ENCODE results near the gene NAA15.
"Not testable (repeated sequence)": the region's sequence is repeated elsewhere in the genome, so short reads cannot be mapped to it uniquely, and the experiment has no call there.

Gene NAA15

DNA sequence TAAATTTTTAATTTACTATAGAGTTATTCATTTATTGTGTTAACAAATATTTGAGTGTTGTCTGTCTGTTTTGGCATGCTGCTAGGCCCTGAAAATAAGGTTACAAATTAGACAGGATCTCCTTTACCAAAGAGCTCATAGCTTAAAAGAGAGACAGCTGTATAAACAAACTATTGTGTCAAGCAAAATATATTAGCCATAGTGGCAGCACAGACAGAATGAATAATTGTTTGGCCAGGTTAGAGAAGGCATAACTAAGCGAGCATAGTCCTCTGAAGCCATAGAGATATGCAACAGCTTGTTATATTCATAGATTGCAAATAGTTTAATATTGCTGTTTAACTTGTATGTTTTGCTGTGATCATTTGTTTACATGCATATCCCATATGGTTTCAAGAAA lies 67.7 kb downstream of the NAA15 start:
- no peak for DNase-seq

GRCh38 chr4:139374251-139374650 lies 72.9 kb downstream of the NAA15 start:
- DNase-seq, result peak; percentile 64

DNA sequence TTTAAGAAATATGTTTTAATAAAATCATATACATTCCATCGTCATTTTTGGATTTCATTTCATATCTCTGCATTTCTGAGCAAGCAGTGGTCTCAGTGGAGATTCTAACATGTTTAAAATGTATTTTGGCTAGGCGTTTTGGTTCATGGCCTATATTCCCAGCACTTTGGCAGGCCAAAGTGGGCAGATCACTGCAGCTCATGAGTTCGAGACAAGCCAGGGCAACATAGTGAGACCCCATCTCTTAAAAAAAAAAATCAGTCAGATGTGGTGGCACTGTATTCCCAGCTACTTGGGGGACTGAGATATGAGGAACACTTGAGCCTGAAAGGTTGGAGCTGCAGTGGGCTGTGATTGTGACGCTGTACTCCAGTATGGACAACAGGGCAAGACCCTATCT lies 85.1 kb downstream of the NAA15 start:
- no peak for DNase-seq

DNA sequence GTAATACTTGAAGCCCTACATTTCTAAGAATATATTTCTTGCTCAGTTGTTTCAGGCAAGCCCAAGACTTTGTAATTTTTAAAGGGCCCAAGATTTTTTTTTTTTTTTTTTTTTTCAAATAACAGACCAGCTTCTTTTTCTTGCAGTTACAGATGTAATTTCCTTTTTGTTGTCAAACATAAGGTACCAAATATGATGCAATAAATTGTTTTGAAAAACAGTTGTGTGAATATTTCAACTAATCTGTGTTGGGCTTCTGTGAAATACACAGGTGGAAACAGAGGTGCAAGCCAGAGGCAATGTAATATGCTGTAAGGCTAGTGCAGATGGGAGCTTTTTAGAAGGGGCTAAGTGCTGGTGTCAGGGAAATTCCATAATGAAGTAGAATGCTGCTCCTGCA lies 87.8 kb downstream of the NAA15 start:
- no peak for DNase-seq

GRCh38 chr4:139389991-139390390 lies 88.7 kb downstream of the NAA15 start:
- no peak for DNase-seq

- no peak for DNase-seq
These were observed 90.4 kb downstream of the NAA15 start for GRCh38 chr4:139391731-139392130.

GRCh38 chr4:139392797-139393196 lies 91.5 kb downstream of the NAA15 start:
- no peak for DNase-seq

GRCh38 chr4:139401368-139401767 lies 100.1 kb downstream of the NAA15 start:
- no peak for DNase-seq

- no peak for DNase-seq
These were observed 101.1 kb downstream of the NAA15 start for GRCh38 chr4:139402436-139402835.

DNA sequence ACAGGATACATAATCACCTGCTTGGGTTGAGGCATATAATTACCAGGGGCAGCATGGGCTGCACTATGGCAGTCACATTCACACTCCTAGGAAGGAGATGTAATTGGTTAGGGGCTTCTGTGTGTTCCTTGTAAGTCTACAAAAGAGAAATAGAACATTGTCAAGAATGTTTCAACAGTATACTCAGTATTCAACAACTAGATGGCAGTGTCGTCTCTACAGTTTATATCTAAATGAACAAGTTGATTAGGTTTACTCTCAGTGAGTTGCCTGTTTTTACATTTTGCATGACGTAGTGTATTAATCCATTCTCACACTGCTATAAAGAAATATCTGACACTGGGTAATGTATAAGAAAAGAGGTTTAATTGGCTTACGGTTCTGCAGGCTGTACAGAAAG lies 102.2 kb downstream of the NAA15 start:
- DNase-seq, result peak; percentile 20

- DNase-seq, result no peak
These were observed 109.0 kb downstream of the NAA15 start for GRCh38 chr4:139410312-139410711.

- DNase-seq, result peak; percentile 13
These were observed 113.4 kb downstream of the NAA15 start for GRCh38 chr4:139414671-139415210.

DNA sequence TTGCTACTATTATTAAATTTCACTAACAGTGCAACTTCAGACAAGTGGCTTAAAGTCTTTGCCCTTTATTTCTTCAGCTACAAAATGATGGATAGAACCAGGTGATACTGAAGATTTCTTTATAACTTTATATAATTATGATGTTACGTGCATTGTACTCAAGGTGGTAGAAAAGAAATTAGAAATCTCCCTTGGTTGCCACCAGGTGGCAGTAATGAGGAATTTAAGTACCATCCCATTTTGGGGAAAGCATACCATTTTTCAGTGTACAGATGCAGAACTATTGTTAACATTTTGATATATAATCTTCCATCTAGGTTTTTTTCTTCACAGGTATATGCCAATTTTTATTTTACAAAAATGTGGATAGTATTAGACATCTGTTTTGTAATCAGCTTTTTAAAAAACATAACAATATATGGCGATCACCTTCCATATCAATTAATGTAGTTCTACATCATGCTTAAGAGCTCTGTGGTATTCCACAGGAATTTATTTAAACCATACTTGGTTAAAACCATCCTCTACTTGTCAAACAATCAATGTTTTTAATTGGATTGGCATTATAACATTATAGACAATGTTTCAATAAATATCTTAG lies 114.9 kb downstream of the NAA15 start:
- peak; percentile 64 for DNase-seq

GRCh38 chr4:139419388-139419914 lies 118.1 kb downstream of the NAA15 start:
- DNase-seq, result peak; percentile 30

- DNase-seq, result no peak
These were observed 119.3 kb downstream of the NAA15 start for GRCh38 chr4:139420652-139421051.

DNA sequence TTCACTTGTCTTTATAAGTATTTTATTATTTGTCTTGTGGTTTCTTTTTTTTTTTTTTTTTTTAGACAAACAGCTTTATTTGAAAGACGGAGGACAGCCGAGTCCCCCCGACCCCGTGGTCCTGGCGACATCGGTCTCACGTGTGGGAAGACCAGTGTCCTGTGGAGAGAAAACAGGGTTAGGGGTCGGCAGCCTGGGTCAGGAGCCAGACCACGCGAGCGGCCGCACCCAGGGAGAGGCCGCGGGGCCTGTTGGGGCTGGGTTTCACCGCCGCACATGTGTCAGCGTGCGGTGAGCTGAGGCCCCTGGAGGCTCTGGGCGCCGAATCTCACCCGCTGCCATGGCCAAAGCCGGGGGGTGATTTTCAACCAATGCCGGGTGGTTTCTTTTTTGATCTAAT lies 134.8 kb downstream of the NAA15 start:
- no peak for DNase-seq

DNA sequence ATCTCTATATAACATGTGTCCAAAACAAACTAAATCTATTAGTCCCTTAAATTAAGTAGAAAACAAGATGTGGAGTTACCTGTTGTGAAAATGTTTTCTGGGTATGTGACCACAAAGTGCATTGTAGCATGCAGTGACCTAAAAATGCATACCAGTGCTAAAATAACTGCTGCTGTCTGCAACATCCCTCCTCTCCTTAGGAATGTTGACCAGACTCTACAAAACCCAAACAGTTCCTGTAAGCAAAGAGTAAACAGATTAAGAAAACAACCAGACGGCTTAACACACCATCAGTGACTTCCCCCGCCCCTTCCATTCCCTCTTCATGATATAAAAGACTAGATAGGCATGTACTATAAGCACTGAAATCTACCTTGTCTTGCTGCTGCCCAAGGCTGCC lies 136.8 kb downstream of the NAA15 start:
- no peak for DNase-seq

- no peak for DNase-seq
These were observed 139.7 kb downstream of the NAA15 start for GRCh38 chr4:139441029-139441428.

GRCh38 chr4:139443661-139444060 lies 142.4 kb downstream of the NAA15 start:
- DNase-seq, result peak; percentile 77

GRCh38 chr4:139444881-139445280 lies 143.6 kb downstream of the NAA15 start:
- not testable (repeated sequence) for DNase-seq

- DNase-seq, result not testable (repeated sequence)
These were observed 145.8 kb downstream of the NAA15 start for GRCh38 chr4:139447078-139447477.

GRCh38 chr4:139450586-139450985 lies 149.3 kb downstream of the NAA15 start:
- no peak for DNase-seq

DNA sequence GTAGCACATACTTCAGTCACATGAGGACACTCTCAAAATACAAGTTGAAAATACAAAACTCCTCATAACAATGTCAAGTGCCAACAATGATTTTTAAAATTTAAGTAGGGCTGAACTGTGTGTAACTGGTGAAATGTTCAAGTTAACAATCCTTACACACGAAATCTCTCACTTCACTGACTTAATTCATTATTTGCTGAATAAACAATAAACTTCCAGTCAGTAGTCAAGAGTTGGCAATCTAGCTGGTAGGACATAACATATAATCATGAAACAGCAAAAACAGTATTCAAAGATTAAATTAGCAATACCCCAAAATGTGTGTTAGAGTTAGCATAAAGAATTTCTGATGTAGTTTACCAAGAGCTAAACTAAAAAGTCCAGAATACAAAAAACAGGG lies 150.7 kb downstream of the NAA15 start:
- DNase-seq, result no peak

GRCh38 chr4:139453041-139453370 lies 151.7 kb downstream of the NAA15 start:
- DNase-seq, result peak; percentile 89

Measured in hematopoietic multipotent progenitor cell treated with erythropoietin and hydrocortisone succinate and interleukin-3 and kit ligand, for 8 days (in vitro differentiated cells).